Panc1 (cell line): ENCODE results near the gene COPS8. TPM values are rescaled to one million over a fixed set of nuclear protein-coding genes. Genes with fewer than 3 reads are reported as not detected.

Experiments used
- ATAC-seq: fragments of 200-7000 bp; cut with Tn5 transposase; 2 replicates; pipeline ENCODE4 v1.9.1; 2020; ENCODE audit warnings: mild to moderate bottlenecking, moderate library complexity
- BruUV-seq: library from RNA; stranded (reverse); fragments of 400-500 nt; replicated peaks from 2 replicates; lab custom pipeline; 2021; lab: Mats Ljungman, UMichigan
- CTCF ChIA-PET: fragments of 300-600 bp; sonication (Branson Sonifier 250); formaldehyde crosslinking; loops from one replicate; lab custom pipeline; 2022; ENCODE audit warnings: antibody characterized with exemption; lab: Charles Lee
- POLR2A ChIA-PET: fragments of 300-600 bp; sonication (Branson Sonifier 250); formaldehyde crosslinking; loops from one replicate; lab custom pipeline; 2022; ENCODE audit warnings: antibody characterized with exemption; lab: Charles Lee
- DNase-seq: peaks from one replicate; pipeline ENCODE4 v3.0.0-alpha.2; 2010; ENCODE audit warnings: low read depth, low spot score
- H3K27ac ChIP-seq: 2 replicates; pipeline ENCODE4 v1.5.1; 2011; ENCODE audit warnings: mild to moderate bottlenecking, low read length, inconsistent platforms
- H3K27me3 ChIP-seq: fragments of 200-500 bp; sonication (Bioruptor generic); 2 replicates; pipeline ENCODE4 v1.6.0; 2014; ENCODE audit warnings: low read length, inconsistent platforms; ENCODE audit not compliant: control insufficient read depth, insufficient read depth
- H3K36me3 ChIP-seq: fragments of 200-500 bp; sonication (Bioruptor generic); 2 replicates; pipeline ENCODE4 v1.5.1; 2014; ENCODE audit warnings: inconsistent platforms, mild to moderate bottlenecking, low read length, moderate library complexity; ENCODE audit not compliant: control insufficient read depth, insufficient read depth
- H3K4me1 ChIP-seq: 2 replicates; pipeline ENCODE4 v1.5.1; 2011; ENCODE audit warnings: inconsistent platforms, mild to moderate bottlenecking, low read length, moderate library complexity; ENCODE audit not compliant: control insufficient read depth, insufficient read depth
- H3K4me3 ChIP-seq, 2 experiments: 2 replicates each; pipeline ENCODE4 v1.5.1; 2011 to 2012; ENCODE audit warnings: low read depth in 2 of 2, low read length in 2 of 2, mild to moderate bottlenecking in 2 of 2, inconsistent platforms in 1 of 2, moderate library complexity in 1 of 2
- H3K9me3 ChIP-seq: fragments of 200-500 bp; sonication (Bioruptor generic); 2 replicates; pipeline ENCODE4 v1.5.1; 2014; ENCODE audit warnings: low read depth, mild to moderate bottlenecking, inconsistent platforms, low read length, moderate library complexity; ENCODE audit not compliant: control insufficient read depth, insufficient read depth
- CTCF ChIP-seq: fragments of 450-650 bp; IDR thresholded peaks from 2 replicates; pipeline ENCODE4 v1.5.1; 2017; ENCODE audit warnings: mild to moderate bottlenecking
- POLR2AphosphoS5 ChIP-seq: IDR thresholded peaks from 2 replicates; pipeline ENCODE4 v1.6.1; 2012; ENCODE audit warnings: mild to moderate bottlenecking, low read depth, low read length, moderate library complexity
- REST ChIP-seq, 2 experiments: IDR thresholded peaks; 2 replicates each; pipeline ENCODE4 v1.6.1; 2011 to 2012; ENCODE audit warnings: low read depth in 2 of 2, control low read depth in 1 of 2, low read length in 1 of 2, mild to moderate bottlenecking in 1 of 2, moderate library complexity in 1 of 2; ENCODE audit not compliant: insufficient read depth in 1 of 2
- SIN3A ChIP-seq: IDR thresholded peaks from 2 replicates; pipeline ENCODE4 v1.6.1; 2012; ENCODE audit warnings: low read depth, mild to moderate bottlenecking, low read length, moderate library complexity, borderline replicate concordance; ENCODE audit not compliant: insufficient read depth
- TCF7L2 ChIP-seq: IDR thresholded peaks from 2 replicates; pipeline ENCODE4 v1.6.1; 2011; ENCODE audit warnings: mild to moderate bottlenecking, low read depth, low read length, inconsistent platforms
- in situ Hi-C: cut with HindIII; loops from 2 replicates; pipeline ENCODE4 v1.10.0; 2016; ENCODE audit warnings: low sequenced_read_pairs, low pct_unique_long_range_greater_than_20kb
- intact Hi-C: fragments of 100-400 bp; cut with micrococcal nuclease; formaldehyde crosslinking; loops from one replicate; pipeline ENCODE4 v1.10.0; 2022; ENCODE audit not compliant: unreplicated experiment
- total RNA-seq: library from RNA; stranded (reverse); gene quantifications from one replicate; pipeline ENCODE4 v1.2.1, GENCODE V29; 2021; ENCODE audit not compliant: unreplicated experiment

Gene COPS8
- total RNA-seq, 1 experiment from 2014 or later: 57.9 TPM

GRCh38 chr2:237055386-237056100, 30.1 kb upstream of the COPS8 start:
- no peak for TF ChIP-seq POLR2AphosphoS5
- TF ChIP-seq CTCF: no peak
- no peak for TF ChIP-seq REST (IDR thresholded peaks at IDR 0.05; ENCODE audit: insufficient read depth in 1 of 2, low read depth in 2 of 2, low read length in 1 of 2)
- no peak for TF ChIP-seq TCF7L2
- TF ChIP-seq SIN3A: no peak
- intact Hi-C loops (no loop called here), in situ Hi-C loops (no loop called here)
- H3K36me3 ChIP-seq: no peaks in the 10 kb centered on the region
- H3K4me3 ChIP-seq: no peak overlapping the region
- no TSS peak for BruUV-seq
- no peaks in the 10 kb centered on the region for H3K4me1 ChIP-seq
- no peak overlapping the region for H3K27ac ChIP-seq
- ChIA-PET CTCF (no interaction called here), POLR2A (no interaction called here)
- DNase-seq (no peak), ATAC-seq (no peak)
- H3K27me3 ChIP-seq: 0 out of 2 replicates have a peak, but pooled peaks cover 8% of the 10 kb centered on the region
- no peaks in the 10 kb centered on the region for H3K9me3 ChIP-seq

- Histone ChIP-seq H3K4me1 (no peaks in the 10 kb centered on the region; the same call in 1 of the 2 replicates), H3K27me3 (0 out of 2 replicates have a peak, but pooled peaks cover 8% of the 10 kb centered on the region), H3K27ac (no peak overlapping the region), H3K4me3 (no peak overlapping the region), H3K36me3 (no peaks in the 10 kb centered on the region), H3K9me3 (no peaks in the 10 kb centered on the region)
- in situ Hi-C loops: no loop called here
- ChIA-PET CTCF (no interaction called here), POLR2A (no interaction called here)
- intact Hi-C loops: no loop called here
- TF ChIP-seq POLR2AphosphoS5 (no peak), REST (IDR thresholded peaks at IDR 0.05; ENCODE audit: insufficient read depth in 1 of 2, low read depth in 2 of 2, low read length in 1 of 2) (no peak), SIN3A (no peak), CTCF (no peak), TCF7L2 (no peak)
- no peak for DNase-seq
- no TSS peak for BruUV-seq
- no peak for ATAC-seq
Observed at GRCh38 chr2:237056287-237056875, 29.3 kb upstream of the COPS8 start.
